KMS-11 (cell line): ENCODE measurements around the gene COMTD1.

Experiments used
- H2AFZ ChIP-seq: fragments of 200-600 bp; sonication (generic); 2 replicates; pipeline ENCODE4 v1.6.1; 2016; ENCODE audit warnings: antibody characterized with exemption, mixed run types, low read depth
- H3K27ac ChIP-seq: fragments of 200-600 bp; sonication (generic); 2 replicates; pipeline ENCODE4 v1.6.1; 2016; ENCODE audit warnings: mild to moderate bottlenecking, mixed run types
- H3K27me3 ChIP-seq: fragments of 200-600 bp; sonication (generic); 2 replicates; pipeline ENCODE4 v1.6.1; 2017; ENCODE audit warnings: mild to moderate bottlenecking, low read depth, mixed run types, moderate library complexity; ENCODE audit not compliant: insufficient read depth
- H3K36me3 ChIP-seq: fragments of 200-600 bp; sonication (generic); 2 replicates; pipeline ENCODE4 v1.6.1; 2017; ENCODE audit warnings: mild to moderate bottlenecking, mixed run types; ENCODE audit not compliant: insufficient read depth
- H3K4me1 ChIP-seq: fragments of 200-600 bp; sonication (generic); 2 replicates; pipeline ENCODE4 v1.6.1; 2016; ENCODE audit warnings: mild to moderate bottlenecking, low read depth, mixed run types; ENCODE audit not compliant: poor library complexity, severe bottlenecking
- H3K4me2 ChIP-seq: fragments of 200-600 bp; sonication (generic); 2 replicates; pipeline ENCODE4 v1.7.0; 2016; ENCODE audit warnings: mild to moderate bottlenecking, mixed run types
- H3K4me3 ChIP-seq: fragments of 200-600 bp; sonication (generic); IDR thresholded peaks from 2 replicates; pipeline ENCODE4 v1.6.1; 2017; ENCODE audit warnings: low read depth, low read length, mixed read lengths; ENCODE audit not compliant: insufficient read depth
- H3K79me2 ChIP-seq: fragments of 200-600 bp; sonication (generic); 2 replicates; pipeline ENCODE4 v1.6.1; 2016; ENCODE audit warnings: low read depth, mixed run types; ENCODE audit not compliant: insufficient read depth
- H3K9ac ChIP-seq: fragments of 200-600 bp; sonication (generic); 2 replicates; pipeline ENCODE4 v1.6.1; 2016; ENCODE audit warnings: mild to moderate bottlenecking, mixed run types
- H4K20me1 ChIP-seq: fragments of 200-600 bp; sonication (generic); 2 replicates; pipeline ENCODE4 v1.6.1; 2016; ENCODE audit warnings: mild to moderate bottlenecking, mixed run types; ENCODE audit not compliant: insufficient read depth
- TF ChIP-seq, protein P1 (sequence below): fragments of 200-600 bp; sonication (generic); conservative IDR thresholded peaks from 2 replicates; pipeline ENCODE4 v1.6.1; 2017; ENCODE audit warnings: low read depth, mild to moderate bottlenecking, antibody characterized with exemption, low read length, moderate library complexity, mixed read lengths

COMTD1 gene

DNA sequence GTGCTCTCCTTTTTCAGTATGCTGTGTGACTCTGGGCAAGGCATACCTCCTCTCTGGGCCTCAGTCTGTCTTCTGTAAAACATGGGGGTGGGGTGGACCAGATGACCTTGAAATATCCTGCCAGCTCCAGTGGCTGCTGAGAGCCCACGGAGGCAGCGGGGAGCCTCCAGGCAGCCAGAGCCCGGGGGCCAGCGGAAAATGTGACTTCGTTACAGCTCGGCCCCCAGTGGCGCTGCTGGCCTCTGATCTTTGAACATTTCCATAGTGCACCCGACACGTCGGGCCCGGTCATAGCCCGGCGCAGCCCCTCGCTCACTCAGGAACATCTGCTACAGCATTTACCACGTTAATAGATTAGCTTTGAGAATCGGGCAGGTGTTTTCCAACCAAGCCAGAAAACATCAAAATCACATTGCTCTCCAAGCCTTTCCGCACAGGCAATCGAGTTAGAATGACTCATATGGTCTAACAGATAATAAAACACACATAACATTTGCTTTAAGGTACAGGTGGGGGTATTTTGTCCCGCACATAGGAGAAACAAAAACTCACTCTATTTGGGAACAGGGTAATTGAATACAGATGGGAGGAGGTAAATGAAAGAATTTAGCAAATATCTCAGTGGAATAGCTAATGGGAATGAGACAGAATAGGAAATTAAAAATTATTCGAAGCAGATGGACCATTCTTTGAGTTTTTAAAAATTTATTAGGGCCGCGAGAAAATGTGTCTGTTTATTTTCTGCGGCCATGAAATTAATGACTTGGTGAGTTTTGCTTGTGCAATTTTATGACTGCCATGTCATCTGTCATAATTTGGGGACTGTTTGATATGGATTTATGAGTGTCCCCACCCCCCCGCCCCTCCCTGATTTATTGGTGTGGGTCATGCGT, 26.3 kb upstream of the COMTD1 start:
- no peak overlapping the region for H3K27ac ChIP-seq
- H3K36me3 ChIP-seq = no peaks in the 10 kb centered on the region
- H3K4me1 ChIP-seq = no peaks in the 10 kb centered on the region
- H3K4me2 ChIP-seq = no peak overlapping the region
- H2AFZ ChIP-seq = no peak overlapping the region
- no peaks in the 10 kb centered on the region for H4K20me1 ChIP-seq
- H3K4me3 ChIP-seq = no peak overlapping the region
- TF ChIP-seq, protein P1, sequence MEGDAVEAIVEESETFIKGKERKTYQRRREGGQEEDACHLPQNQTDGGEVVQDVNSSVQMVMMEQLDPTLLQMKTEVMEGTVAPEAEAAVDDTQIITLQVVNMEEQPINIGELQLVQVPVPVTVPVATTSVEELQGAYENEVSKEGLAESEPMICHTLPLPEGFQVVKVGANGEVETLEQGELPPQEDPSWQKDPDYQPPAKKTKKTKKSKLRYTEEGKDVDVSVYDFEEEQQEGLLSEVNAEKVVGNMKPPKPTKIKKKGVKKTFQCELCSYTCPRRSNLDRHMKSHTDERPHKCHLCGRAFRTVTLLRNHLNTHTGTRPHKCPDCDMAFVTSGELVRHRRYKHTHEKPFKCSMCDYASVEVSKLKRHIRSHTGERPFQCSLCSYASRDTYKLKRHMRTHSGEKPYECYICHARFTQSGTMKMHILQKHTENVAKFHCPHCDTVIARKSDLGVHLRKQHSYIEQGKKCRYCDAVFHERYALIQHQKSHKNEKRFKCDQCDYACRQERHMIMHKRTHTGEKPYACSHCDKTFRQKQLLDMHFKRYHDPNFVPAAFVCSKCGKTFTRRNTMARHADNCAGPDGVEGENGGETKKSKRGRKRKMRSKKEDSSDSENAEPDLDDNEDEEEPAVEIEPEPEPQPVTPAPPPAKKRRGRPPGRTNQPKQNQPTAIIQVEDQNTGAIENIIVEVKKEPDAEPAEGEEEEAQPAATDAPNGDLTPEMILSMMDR = no peak
- no peak overlapping the region for H3K9ac ChIP-seq
- no peaks in the 10 kb centered on the region for H3K27me3 ChIP-seq
- H3K79me2 ChIP-seq = no peaks in the 10 kb centered on the region

DNA sequence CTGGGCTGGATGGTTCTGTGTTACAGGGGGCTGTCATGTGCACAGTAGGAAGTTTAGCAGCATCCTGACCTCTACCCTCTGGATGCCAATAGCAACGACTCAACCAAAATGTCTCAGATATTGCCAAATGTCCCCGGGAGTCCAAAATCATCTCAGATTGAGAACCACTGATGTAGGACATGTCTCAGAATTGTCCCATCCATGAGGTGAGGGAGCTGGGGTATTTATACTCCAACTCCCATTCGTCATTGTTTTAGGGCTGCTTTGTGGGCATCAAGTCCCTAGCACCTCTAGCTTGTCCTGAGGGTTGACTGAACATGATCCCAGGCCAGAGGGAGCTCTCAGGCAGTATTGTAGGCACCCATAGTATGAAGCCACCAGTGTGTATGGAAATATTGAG, 25.2 kb upstream of the COMTD1 start:
- Histone ChIP-seq H4K20me1 (no peaks in the 10 kb centered on the region), H3K79me2 (no peaks in the 10 kb centered on the region), H2AFZ (no peak overlapping the region), H3K9ac (no peak overlapping the region), H3K4me2 (no peak overlapping the region), H3K4me1 (no peaks in the 10 kb centered on the region), H3K27ac (no peak overlapping the region), H3K4me3 (no peak overlapping the region), H3K36me3 (no peaks in the 10 kb centered on the region), H3K27me3 (no peaks in the 10 kb centered on the region)
- TF ChIP-seq, protein P1 = no peak

DNA sequence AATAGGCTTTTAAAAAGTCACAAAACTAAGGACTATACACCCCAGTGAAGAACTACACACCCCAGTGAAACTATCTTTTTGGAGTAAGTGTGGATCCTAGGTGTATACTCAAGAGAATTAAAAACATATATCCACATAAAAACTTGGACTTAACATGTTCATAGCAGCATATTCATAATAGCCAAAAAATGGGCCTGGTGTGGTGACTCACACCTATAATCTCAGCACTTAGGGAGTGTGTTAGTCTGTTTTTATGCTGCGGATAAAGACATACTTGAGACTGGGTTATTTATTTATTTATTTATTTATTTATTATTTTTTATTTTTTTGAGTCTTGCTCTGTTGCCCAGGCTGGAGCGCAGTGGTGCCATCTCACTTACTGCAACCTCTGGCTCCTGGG, 19.0 kb upstream of the COMTD1 start:
- H3K4me2 ChIP-seq = no peak overlapping the region
- TF ChIP-seq, protein P1 = no peak
- no peak overlapping the region for H3K27ac ChIP-seq
- no peaks in the 10 kb centered on the region for H3K79me2 ChIP-seq
- no peak overlapping the region for H2AFZ ChIP-seq
- H3K9ac ChIP-seq = no peak overlapping the region
- H3K4me3 ChIP-seq = no peak overlapping the region
- H3K27me3 ChIP-seq = no peaks in the 10 kb centered on the region
- H4K20me1 ChIP-seq = no peaks in the 10 kb centered on the region
- no peaks in the 10 kb centered on the region for H3K4me1 ChIP-seq
- no peaks in the 10 kb centered on the region for H3K36me3 ChIP-seq

DNA sequence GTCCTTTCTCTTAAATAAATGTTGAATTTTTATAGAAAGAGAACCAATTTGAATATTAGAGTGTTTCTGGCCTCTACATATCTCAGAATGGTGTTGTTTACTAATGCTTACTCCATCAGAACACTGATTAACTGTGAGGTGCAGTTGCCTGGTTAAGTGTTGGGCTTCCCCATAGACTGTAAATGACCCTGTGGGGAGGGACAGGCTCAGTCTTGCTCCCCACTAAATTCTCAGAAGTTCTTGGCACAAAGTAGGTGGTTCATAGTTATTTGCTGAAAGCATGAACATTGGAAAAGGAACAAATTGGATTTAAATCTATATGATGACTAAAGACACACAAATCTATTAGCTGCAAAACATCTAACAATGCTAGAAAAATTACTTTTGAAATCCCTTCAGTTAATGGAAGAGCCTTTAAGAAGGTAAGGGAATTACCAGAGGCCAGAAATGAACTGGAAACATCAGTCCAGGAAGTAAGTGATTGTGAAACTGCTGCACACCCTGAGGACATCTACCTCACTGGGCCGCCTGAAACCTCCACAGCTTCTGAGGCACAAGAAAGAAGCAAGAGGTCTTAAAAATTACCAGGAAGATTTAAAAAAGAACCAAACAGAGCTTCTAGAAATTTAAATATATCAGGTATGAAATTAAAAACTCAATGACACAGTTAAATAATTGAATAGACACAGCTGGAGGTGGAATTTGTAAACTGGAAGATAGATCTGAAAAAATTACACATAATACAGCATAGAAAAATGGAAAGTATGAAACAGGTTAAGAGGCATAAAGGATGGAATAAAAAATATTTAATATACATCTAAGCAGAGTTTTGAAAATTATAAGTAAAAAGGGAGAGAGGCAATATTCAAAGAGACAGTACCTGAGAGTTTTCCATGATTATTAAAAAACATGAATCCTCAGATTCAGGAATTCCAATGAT, 17.8 kb upstream of the COMTD1 start:
- H3K4me3 ChIP-seq = no peak overlapping the region
- TF ChIP-seq, protein P1 = no peak
- no peak overlapping the region for H3K4me2 ChIP-seq
- no peaks in the 10 kb centered on the region for H3K79me2 ChIP-seq
- no peak overlapping the region for H2AFZ ChIP-seq
- H3K4me1 ChIP-seq = no peaks in the 10 kb centered on the region
- H3K27ac ChIP-seq = no peak overlapping the region
- no peaks in the 10 kb centered on the region for H3K27me3 ChIP-seq
- no peak overlapping the region for H3K9ac ChIP-seq
- no peaks in the 10 kb centered on the region for H3K36me3 ChIP-seq
- H4K20me1 ChIP-seq = no peaks in the 10 kb centered on the region
